ENCODE results near the gene TBRG1. TPM values are rescaled to one million over a fixed set of nuclear protein-coding genes. Genes with fewer than 3 reads are reported as not detected.

The TBRG1 gene
- total RNA-seq, 4 donors from 2014 or later = 35.2 to 54.2 (median 42.4) TPM

GRCh38 chr11:124639186-124639585 lies 16.5 kb downstream of the TBRG1 start:
- 67 to 75% methylated on average over 1 of the region's 1 CpG for WGBS, 2 donors (ENCODE audit: low coverage in 1 of 2)
- Histone ChIP-seq H3K27me3 (no peaks in the 10 kb centered on the region), H3K9me3 (no peaks in the 10 kb centered on the region), H3K4me1 (no peaks in the 10 kb centered on the region), H3K27ac (no peak overlapping the region), H3K36me3 (peaks cover 4 to 60% of the 10 kb centered on the region in 2 donors), H3K4me3 (no peak overlapping the region)
- TF ChIP-seq EP300 (IDR thresholded peaks at IDR 0.05) (no peak), POLR2AphosphoS5 (IDR thresholded peaks at IDR 0.05) (no peak), POLR2A (IDR thresholded peaks at IDR 0.05) (no peak), CTCF (IDR thresholded peaks at IDR 0.05) (no peak)
- ATAC-seq = no peak

GRCh38 chr11:124640666-124641065 lies 18.0 kb downstream of the TBRG1 start:
- TF ChIP-seq CTCF (IDR thresholded peaks at IDR 0.05) (no peak), POLR2AphosphoS5 (IDR thresholded peaks at IDR 0.05) (no peak), EP300 (IDR thresholded peaks at IDR 0.05) (no peak), POLR2A (IDR thresholded peaks at IDR 0.05) (no peak)
- Histone ChIP-seq H3K4me1 (peaks cover 0 to 7% (median 0%) of the 10 kb centered on the region in 3 donors), H3K27ac (no peak overlapping the region), H3K4me3 (no peak overlapping the region), H3K9me3 (no peaks in the 10 kb centered on the region), H3K36me3 (peaks cover 0 to 45% of the 10 kb centered on the region in 2 donors), H3K27me3 (no peaks in the 10 kb centered on the region)
- 77 to 90% methylated on average over 2 to 3 of the region's 5 CpGs for WGBS, 2 donors (ENCODE audit: low coverage in 1 of 2)
- ATAC-seq = no peak

DNA sequence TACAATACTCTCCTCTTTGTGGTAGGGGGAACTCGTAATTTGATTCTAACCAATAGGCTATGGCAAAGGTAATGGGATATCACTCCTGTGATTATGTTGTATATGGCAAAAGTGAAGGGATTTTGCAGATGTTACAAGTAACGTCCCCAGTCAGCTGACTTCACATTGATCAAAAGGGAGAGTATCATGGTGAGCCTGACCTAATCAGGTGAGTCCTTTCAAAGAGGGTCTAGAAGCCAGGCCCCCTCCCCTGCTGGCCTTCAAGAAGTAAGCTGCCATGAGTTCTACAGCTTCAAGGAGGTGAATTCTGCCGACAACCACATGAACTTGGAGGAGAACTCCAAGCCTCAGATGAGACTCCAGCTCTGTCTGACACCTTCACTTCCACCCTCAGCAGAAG lies 20.0 kb downstream of the TBRG1 start:
- Histone ChIP-seq H3K9me3 (no peaks in the 10 kb centered on the region), H3K36me3 (peaks cover 0 to 31% of the 10 kb centered on the region in 2 donors), H3K4me1 (peaks cover 0 to 7% (median 0%) of the 10 kb centered on the region in 3 donors), H3K27me3 (no peaks in the 10 kb centered on the region), H3K27ac (no peak overlapping the region), H3K4me3 (no peak overlapping the region)
- TF ChIP-seq EP300 (IDR thresholded peaks at IDR 0.05) (no peak), POLR2A (IDR thresholded peaks at IDR 0.05) (no peak), POLR2AphosphoS5 (IDR thresholded peaks at IDR 0.05) (no peak), CTCF (IDR thresholded peaks at IDR 0.05) (no peak)
- WGBS, 2 donors (ENCODE audit: low coverage in 1 of 2) = 85 to 94% methylated on average over 2 to 3 of the region's 3 CpGs
- no peak for ATAC-seq

GRCh38 chr11:124643042-124643604 lies 20.5 kb downstream of the TBRG1 start:
- no peak overlapping the region for H3K27ac ChIP-seq
- H3K4me1 ChIP-seq = peaks cover 0 to 7% (median 0%) of the 10 kb centered on the region in 3 donors
- H3K27me3 ChIP-seq = no peaks in the 10 kb centered on the region
- WGBS, 2 donors (ENCODE audit: low coverage in 1 of 2) = 71 to 87% methylated on average over 9 to 10 of the region's 10 CpGs
- no peak overlapping the region for H3K4me3 ChIP-seq
- peaks cover 0 to 31% of the 10 kb centered on the region in 2 donors for H3K36me3 ChIP-seq
- H3K9me3 ChIP-seq = no peaks in the 10 kb centered on the region
- TF ChIP-seq POLR2A (IDR thresholded peaks at IDR 0.05) (no peak), EP300 (IDR thresholded peaks at IDR 0.05) (no peak), POLR2AphosphoS5 (IDR thresholded peaks at IDR 0.05) (no peak), CTCF (IDR thresholded peaks at IDR 0.05) (no peak)
- no peak for ATAC-seq
